ENCODE measurements around the gene COX6B2. TPM values are rescaled to one million over a fixed set of nuclear protein-coding genes. Genes with fewer than 3 reads are reported as not detected.

COX6B2 gene
- total and polyA plus RNA-seq, 12 donors, result 0.17 to 0.18 TPM; not detected in 10

- no peak overlapping the region for H3K4me3 ChIP-seq
These were observed 43.8 kb upstream of the COX6B2 start for GRCh38 chr19:55398200-55398925.

DNA sequence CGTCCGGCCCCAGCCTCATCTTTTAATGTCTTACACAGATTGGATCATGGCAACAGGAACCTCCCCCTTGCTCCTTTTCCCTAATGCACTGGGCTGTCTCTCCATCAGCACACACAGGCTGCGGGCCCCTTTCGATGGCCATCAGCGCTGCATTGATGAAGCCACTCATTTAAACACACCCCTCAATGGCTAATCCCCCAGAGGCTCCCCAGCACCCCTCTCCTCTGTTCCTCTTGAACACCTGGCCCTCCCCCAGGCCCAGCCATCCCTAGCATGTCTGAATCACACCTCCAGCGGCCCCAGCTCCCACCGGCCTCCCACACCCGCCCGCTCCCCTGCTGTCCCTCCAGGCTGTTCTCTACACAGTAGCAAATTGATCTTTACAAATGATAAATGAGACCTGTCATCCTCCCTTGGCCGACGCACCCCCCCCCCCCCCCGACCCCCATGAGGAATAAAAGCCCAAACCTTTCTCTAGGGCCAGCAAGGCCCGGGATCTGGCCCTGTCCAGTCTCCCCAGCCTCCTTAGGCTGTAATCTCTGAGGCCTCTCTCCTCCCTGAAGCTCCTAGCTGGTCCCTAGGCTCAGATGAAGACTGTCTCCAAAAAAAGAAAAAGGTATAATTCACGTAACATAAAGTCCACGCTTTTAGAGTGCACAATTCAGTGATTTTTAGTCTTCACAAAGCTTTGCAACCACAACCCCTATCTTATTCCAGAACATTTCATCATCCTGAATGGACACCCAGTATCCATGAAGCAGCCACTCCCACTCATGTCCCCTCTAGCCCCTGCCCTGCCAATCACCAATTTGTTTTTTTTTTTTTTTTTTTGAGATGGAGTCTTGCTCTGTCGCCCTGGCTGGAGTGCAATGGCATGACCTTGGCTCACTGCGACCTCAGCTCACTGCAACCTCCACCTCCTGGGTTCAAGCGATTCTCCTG, 38.6 kb upstream of the COX6B2 start:
- peaks cover 0 to 23% of the 10 kb centered on the region in 2 donors for H3K36me3 ChIP-seq (replicated peaks in 1 of 2)
- H3K27me3 ChIP-seq, result no peaks in the 10 kb centered on the region
- no peak for TF ChIP-seq POLR2A (IDR thresholded peaks at IDR 0.05)
- TF ChIP-seq CTCF (IDR thresholded peaks at IDR 0.05), result no peak
- no peak for DNase-seq
- 61 to 67% (median 64%) methylated on average over 18 of the region's 18 CpGs for WGBS, 4 donors
- H3K27ac ChIP-seq, result no peak overlapping the region
- no peak overlapping the region for H3K4me3 ChIP-seq
- intact Hi-C loops (cut with DNase I), result no loop called here
- no peaks in the 10 kb centered on the region for H3K9me3 ChIP-seq (replicated peaks in 1 of 3)
- peaks cover under 1 to 16% of the 10 kb centered on the region in 2 donors for H3K4me1 ChIP-seq (replicated peaks in 1 of 2)

More at GRCh38 chr19:55398200-55398925, 43.8 kb upstream of the COX6B2 start:
- H3K27me3 ChIP-seq, result no peaks in the 10 kb centered on the region
- no peaks in the 10 kb centered on the region for H3K4me1 ChIP-seq (replicated peaks in 1 of 2)
- intact Hi-C loops (cut with DNase I), result no loop called here
- TF ChIP-seq CTCF (IDR thresholded peaks at IDR 0.05) (no peak), POLR2A (IDR thresholded peaks at IDR 0.05) (no peak)
- 74 to 87% (median 82%) methylated on average over 12 of the region's 12 CpGs for WGBS, 4 donors
- H3K36me3 ChIP-seq (replicated peaks in 1 of 2), result peaks cover 0 to 29% of the 10 kb centered on the region in 2 donors
- H3K27ac ChIP-seq, result no peak overlapping the region
- DNase-seq, result no peak
- H3K9me3 ChIP-seq (replicated peaks in 1 of 3), result no peaks in the 10 kb centered on the region

- H3K4me3 ChIP-seq, result no peak overlapping the region
- no peaks in the 10 kb centered on the region for H3K9me3 ChIP-seq (replicated peaks in 1 of 3)
- 79 to 89% (median 84%) methylated on average over 16 to 18 of the region's 18 CpGs for WGBS, 4 donors
- DNase-seq, result no peak
- peaks cover 11 to 27% of the 10 kb centered on the region in 2 donors for H3K4me1 ChIP-seq (replicated peaks in 1 of 2)
- H3K27ac ChIP-seq, result no peak overlapping the region
- H3K36me3 ChIP-seq (replicated peaks in 1 of 2), result peaks cover 0 to 34% of the 10 kb centered on the region in 2 donors
- TF ChIP-seq POLR2A (IDR thresholded peaks at IDR 0.05) (no peak), CTCF (IDR thresholded peaks at IDR 0.05) (no peak)
- intact Hi-C loops (cut with DNase I), result no loop called here
- H3K27me3 ChIP-seq, result no peaks in the 10 kb centered on the region
These were observed 37.4 kb upstream of the COX6B2 start for GRCh38 chr19:55391702-55392615.
